ENCODE data around the gene AOPEP. TPM values are rescaled to one million over a fixed set of nuclear protein-coding genes. Genes with fewer than 3 reads are reported as not detected.

AOPEP gene
- total and polyA plus RNA-seq, 11 donors = 105 to 310 (median 185) TPM

DNA sequence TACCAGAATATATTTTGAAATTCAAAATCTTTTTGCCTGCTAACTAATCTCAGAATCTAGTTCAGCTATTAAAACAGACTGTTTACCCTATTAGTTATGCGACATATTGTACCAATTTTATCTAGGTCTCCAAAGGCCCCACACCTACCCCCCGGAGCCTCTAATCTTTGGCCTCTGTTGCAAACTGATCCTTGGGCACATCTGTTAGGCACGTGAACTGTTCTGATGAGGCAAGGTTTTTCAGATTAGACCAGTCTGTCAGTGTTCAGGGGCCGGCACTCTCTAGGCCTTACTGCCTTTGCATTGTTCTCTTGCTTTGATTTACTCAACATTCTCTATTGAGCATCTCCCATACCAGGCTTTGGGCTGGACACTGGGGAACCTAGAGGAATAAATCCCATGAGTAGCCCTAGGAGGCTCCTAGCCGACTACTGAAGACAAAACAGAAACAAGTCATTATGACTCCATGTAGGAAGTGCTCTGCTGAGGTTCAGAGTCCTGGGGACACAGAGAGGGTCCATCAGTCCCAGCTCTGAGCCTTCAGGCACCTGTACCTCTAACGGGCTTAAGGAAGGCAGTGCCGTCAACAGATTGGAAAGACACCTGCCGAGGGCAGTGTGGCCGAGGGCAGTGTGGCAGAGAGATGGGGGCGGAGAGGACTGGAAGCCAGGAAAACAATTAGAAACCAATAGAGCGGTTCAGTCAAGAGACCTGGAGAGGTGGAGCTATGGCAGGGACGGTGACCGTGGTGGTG lies 245.1 kb downstream of the AOPEP start:
- H3K9me3 ChIP-seq = no peaks in the 10 kb centered on the region
- ATAC-seq (peak in 1 of 4 donors; percentile 11), DNase-seq (no peak)
- no peaks in the 10 kb centered on the region for H3K27me3 ChIP-seq
- no peaks in the 10 kb centered on the region for H3K36me3 ChIP-seq
- peaks cover 0 to 41% (median 22%) of the 10 kb centered on the region in 12 donors for H3K4me1 ChIP-seq
- peak overlapping the region in 3 of 12 donors; percentile 21 to 41 (median 35) for H3K27ac ChIP-seq
- 88 to 92% (median 91%) methylated on average over 13 of the region's 13 CpGs for WGBS, 4 donors
- TF ChIP-seq, protein P1, sequence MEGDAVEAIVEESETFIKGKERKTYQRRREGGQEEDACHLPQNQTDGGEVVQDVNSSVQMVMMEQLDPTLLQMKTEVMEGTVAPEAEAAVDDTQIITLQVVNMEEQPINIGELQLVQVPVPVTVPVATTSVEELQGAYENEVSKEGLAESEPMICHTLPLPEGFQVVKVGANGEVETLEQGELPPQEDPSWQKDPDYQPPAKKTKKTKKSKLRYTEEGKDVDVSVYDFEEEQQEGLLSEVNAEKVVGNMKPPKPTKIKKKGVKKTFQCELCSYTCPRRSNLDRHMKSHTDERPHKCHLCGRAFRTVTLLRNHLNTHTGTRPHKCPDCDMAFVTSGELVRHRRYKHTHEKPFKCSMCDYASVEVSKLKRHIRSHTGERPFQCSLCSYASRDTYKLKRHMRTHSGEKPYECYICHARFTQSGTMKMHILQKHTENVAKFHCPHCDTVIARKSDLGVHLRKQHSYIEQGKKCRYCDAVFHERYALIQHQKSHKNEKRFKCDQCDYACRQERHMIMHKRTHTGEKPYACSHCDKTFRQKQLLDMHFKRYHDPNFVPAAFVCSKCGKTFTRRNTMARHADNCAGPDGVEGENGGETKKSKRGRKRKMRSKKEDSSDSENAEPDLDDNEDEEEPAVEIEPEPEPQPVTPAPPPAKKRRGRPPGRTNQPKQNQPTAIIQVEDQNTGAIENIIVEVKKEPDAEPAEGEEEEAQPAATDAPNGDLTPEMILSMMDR (IDR thresholded peaks at IDR 0.05) = no peak
- TF ChIP-seq POLR2A (IDR thresholded peaks at IDR 0.05) = no peak
- intact Hi-C loops (cut with DNase I) = no loop called here
- H3K4me3 ChIP-seq = no peak overlapping the region

GRCh38 chr9:94973451-94973941 lies 247.0 kb downstream of the AOPEP start:
- WGBS, 4 donors = 56 to 69% (median 62%) methylated on average over 11 of the region's 11 CpGs
- intact Hi-C loops (cut with DNase I) = no loop called here
- no peak for TF ChIP-seq POLR2A (IDR thresholded peaks at IDR 0.05)
- TF ChIP-seq, protein P1 (IDR thresholded peaks at IDR 0.05) = no peak

GRCh38 chr9:94974154-94974879 lies 247.8 kb downstream of the AOPEP start:
- intact Hi-C loops (cut with DNase I) = no loop called here
- WGBS, 4 donors = 62 to 82% (median 73%) methylated on average over 10 of the region's 10 CpGs
- no peak for TF ChIP-seq POLR2A (IDR thresholded peaks at IDR 0.05)
- TF ChIP-seq, protein P1 (IDR thresholded peaks at IDR 0.05) = no peak
- H3K27ac ChIP-seq = peak overlapping the region in 4 of 12 donors; percentile 16 to 37 (median 25)
- no peaks in the 10 kb centered on the region for H3K9me3 ChIP-seq
- DNase-seq (no peak), ATAC-seq (peak in 1 of 4 donors; percentile 41)
- H3K4me3 ChIP-seq = no peak overlapping the region
- H3K36me3 ChIP-seq = no peaks in the 10 kb centered on the region
- no peaks in the 10 kb centered on the region for H3K27me3 ChIP-seq
- peaks cover 0 to 41% (median 22%) of the 10 kb centered on the region in 12 donors for H3K4me1 ChIP-seq

More at GRCh38 chr9:94973451-94973941, 247.0 kb downstream of the AOPEP start:
- peak in 2 of 4 donors; percentile 29 for ATAC-seq
- peak overlapping the region in 3 of 12 donors; percentile 2 to 43 (median 24) for H3K27ac ChIP-seq
- no peaks in the 10 kb centered on the region for H3K9me3 ChIP-seq
- no peaks in the 10 kb centered on the region for H3K36me3 ChIP-seq
- no peaks in the 10 kb centered on the region for H3K27me3 ChIP-seq
- peaks cover 0 to 41% (median 22%) of the 10 kb centered on the region in 12 donors for H3K4me1 ChIP-seq
- DNase-seq = no peak
- H3K4me3 ChIP-seq = no peak overlapping the region

DNA sequence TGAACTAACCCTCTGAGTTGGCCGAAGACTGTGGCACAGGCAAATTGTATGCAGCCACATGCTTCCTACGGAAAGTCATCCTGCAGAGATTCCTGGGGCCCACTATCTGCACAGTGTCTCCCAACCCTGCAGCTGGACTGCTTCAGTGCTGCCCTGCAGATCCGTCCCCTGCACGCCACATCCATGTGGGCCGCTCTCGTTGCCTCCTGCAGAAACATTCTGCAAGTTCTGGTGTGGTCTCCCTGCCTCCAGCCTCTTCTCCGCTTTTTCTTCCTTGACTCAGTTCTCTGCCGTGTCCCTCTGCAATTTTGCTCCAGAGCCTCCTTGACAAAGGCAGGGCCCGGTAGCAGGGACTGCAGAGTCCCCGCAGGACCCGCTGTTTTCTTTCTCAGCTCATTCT lies 249.0 kb downstream of the AOPEP start:
- Histone ChIP-seq H3K4me3 (no peak overlapping the region), H3K27me3 (no peaks in the 10 kb centered on the region), H3K4me1 (peaks cover 0 to 41% (median 22%) of the 10 kb centered on the region in 12 donors), H3K9me3 (no peaks in the 10 kb centered on the region), H3K27ac (no peak overlapping the region), H3K36me3 (no peaks in the 10 kb centered on the region)
- ATAC-seq = no peak
- no peak for DNase-seq
- WGBS, 4 donors = 82 to 95% (median 93%) methylated on average over 11 of the region's 11 CpGs
- intact Hi-C loops (cut with DNase I) = no loop called here
- no peak for TF ChIP-seq POLR2A (IDR thresholded peaks at IDR 0.05)
- TF ChIP-seq, protein P1 (IDR thresholded peaks at IDR 0.05) = no peak

Data from heart left ventricle (tissue), 16 donors.